Trophoblast cell (in vitro differentiated cells and primary cell): ENCODE data around the gene PRSS21.

Experiments used
- DNase-seq, 2 donors: peaks; one replicate each; pipeline ENCODE4 v3.0.0-alpha.2; 2016
- H2AFZ ChIP-seq: 2 replicates; pipeline ENCODE4 v1.6.1; 2013; ENCODE audit warnings: low read length, moderate library complexity, mild to moderate bottlenecking; ENCODE audit not compliant: insufficient read depth, poor library complexity
- H2AK5ac ChIP-seq: 2 replicates; pipeline ENCODE4 v1.6.1; 2013; ENCODE audit warnings: mild to moderate bottlenecking, low read length
- H2BK120ac ChIP-seq: 2 replicates; pipeline ENCODE4 v1.6.1; 2013; ENCODE audit warnings: low read length, mild to moderate bottlenecking, moderate library complexity; ENCODE audit not compliant: insufficient read depth, poor library complexity
- H2BK12ac ChIP-seq: 2 replicates; pipeline ENCODE4 v1.6.1; 2013; ENCODE audit warnings: mild to moderate bottlenecking, low read length, moderate library complexity
- H2BK5ac ChIP-seq: 2 replicates; pipeline ENCODE4 v1.6.1; 2013; ENCODE audit warnings: low read length, low read depth, moderate library complexity, mild to moderate bottlenecking; ENCODE audit not compliant: poor library complexity
- H3K14ac ChIP-seq: 2 replicates; pipeline ENCODE4 v1.6.1; 2013; ENCODE audit warnings: mild to moderate bottlenecking, low read length
- H3K18ac ChIP-seq: 2 replicates; pipeline ENCODE4 v1.6.1; 2013; ENCODE audit warnings: mild to moderate bottlenecking, low read length
- H3K23ac ChIP-seq: 2 replicates; pipeline ENCODE4 v1.6.1; 2013; ENCODE audit warnings: low read length
- H3K27ac ChIP-seq: 2 replicates; pipeline ENCODE4 v1.5.1; 2013; ENCODE audit warnings: low read depth, mild to moderate bottlenecking, inconsistent platforms, low read length, moderate library complexity
- H3K27me3 ChIP-seq: 2 replicates; pipeline ENCODE4 v1.6.1; 2013; ENCODE audit warnings: inconsistent platforms, mild to moderate bottlenecking, low read length, moderate library complexity; ENCODE audit not compliant: insufficient read depth
- H3K36me3 ChIP-seq, 2 experiments: 1 replicate in 1 of 2; 2 replicates in 1 of 2; pipeline ENCODE4 v1.6.1; 2013; ENCODE audit warnings: low read length in 2 of 2, mild to moderate bottlenecking in 2 of 2, moderate library complexity in 1 of 2; ENCODE audit not compliant: insufficient read depth in 2 of 2, control insufficient read depth in 1 of 2
- H3K4ac ChIP-seq: 2 replicates; pipeline ENCODE4 v1.6.1; 2013; ENCODE audit warnings: low read depth, mild to moderate bottlenecking, low read length, moderate library complexity
- H3K4me1 ChIP-seq, 2 experiments: 1 replicate in 1 of 2; 2 replicates in 1 of 2; pipeline ENCODE4 v1.6.1; 2013; ENCODE audit warnings: low read length in 2 of 2, mild to moderate bottlenecking in 2 of 2, moderate library complexity in 1 of 2; ENCODE audit not compliant: insufficient read depth in 2 of 2, control insufficient read depth in 1 of 2
- H3K4me2 ChIP-seq: 2 replicates; pipeline ENCODE4 v1.6.1; 2013; ENCODE audit warnings: inconsistent platforms, mild to moderate bottlenecking, low read length, moderate library complexity
- H3K4me3 ChIP-seq: 2 replicates; pipeline ENCODE4 v1.5.1; 2013; ENCODE audit warnings: mild to moderate bottlenecking, low read depth, low read length, inconsistent platforms
- H3K79me1 ChIP-seq: one replicate; pipeline ENCODE4 v1.6.1; 2013; ENCODE audit warnings: low read length
- H3K79me2 ChIP-seq: 2 replicates; pipeline ENCODE4 v1.6.1; 2013; ENCODE audit warnings: low read length, mild to moderate bottlenecking; ENCODE audit not compliant: control insufficient read depth, insufficient read depth, poor library complexity
- H3K9ac ChIP-seq: 2 replicates; pipeline ENCODE4 v1.6.1; 2013; ENCODE audit warnings: mild to moderate bottlenecking, low read length
- H3K9me3 ChIP-seq: 2 replicates; pipeline ENCODE4 v1.6.1; 2013; ENCODE audit warnings: low read depth, mild to moderate bottlenecking, control low read depth, inconsistent platforms, low read length; ENCODE audit not compliant: insufficient read depth
- H4K12ac ChIP-seq: 2 replicates; pipeline ENCODE4 v1.6.1; 2013; ENCODE audit warnings: low read depth, mild to moderate bottlenecking, low read length, moderate library complexity
- H4K8ac ChIP-seq: 2 replicates; pipeline ENCODE4 v1.6.1; 2013; ENCODE audit warnings: low read depth, mild to moderate bottlenecking, low read length, moderate library complexity
- H4K91ac ChIP-seq: one replicate; pipeline ENCODE4 v1.6.1; 2013; ENCODE audit warnings: low read depth, mild to moderate bottlenecking, low read length, moderate library complexity
- WGBS: extraction: QIAGEN DNeasy Blood & Tissue Kit; methylation state at CpG from one replicate; pipeline ENCODE4 v1.1.7; 2013; ENCODE audit warnings: missing lambda C conversion rate; ENCODE audit not compliant: insufficient read length, insufficient coverage; ENCODE audit errors: extremely low coverage; 5-methylcytosine and 5-hydroxymethylcytosine counted together

Gene PRSS21

GRCh38 chr16:2774161-2774891, 42.7 kb upstream of the PRSS21 start:
- H3K9me3 ChIP-seq, result peaks cover 2% of the 10 kb centered on the region
- no peak for DNase-seq
- no peak overlapping the region for H3K18ac ChIP-seq
- H2AFZ ChIP-seq, result no peak overlapping the region
- no peak overlapping the region for H2BK5ac ChIP-seq
- H3K4ac ChIP-seq, result no peak overlapping the region
- H4K91ac ChIP-seq, result no peak overlapping the region
- no peak overlapping the region for H2AK5ac ChIP-seq
- H3K27me3 ChIP-seq, result no peaks in the 10 kb centered on the region
- no CpG with 5 or more reads among the region's 7 CpGs for WGBS
- H2BK12ac ChIP-seq, result no peak overlapping the region
- H4K12ac ChIP-seq, result no peak overlapping the region
- H3K4me2 ChIP-seq, result no peak overlapping the region
- peaks cover 0 to 17% of the 10 kb centered on the region in 2 experiments for H3K4me1 ChIP-seq
- no peak overlapping the region for H4K8ac ChIP-seq
- H2BK120ac ChIP-seq, result no peak overlapping the region
- peaks cover 12% of the 10 kb centered on the region for H3K79me1 ChIP-seq
- no peak overlapping the region for H3K4me3 ChIP-seq
- peaks cover 52 to 56% of the 10 kb centered on the region in 2 experiments for H3K36me3 ChIP-seq
- no peak overlapping the region for H3K14ac ChIP-seq
- H3K27ac ChIP-seq, result no peak overlapping the region
- H3K23ac ChIP-seq, result no peak overlapping the region
- no peak overlapping the region for H3K9ac ChIP-seq
- H3K79me2 ChIP-seq, result peaks cover 14% of the 10 kb centered on the region

DNA sequence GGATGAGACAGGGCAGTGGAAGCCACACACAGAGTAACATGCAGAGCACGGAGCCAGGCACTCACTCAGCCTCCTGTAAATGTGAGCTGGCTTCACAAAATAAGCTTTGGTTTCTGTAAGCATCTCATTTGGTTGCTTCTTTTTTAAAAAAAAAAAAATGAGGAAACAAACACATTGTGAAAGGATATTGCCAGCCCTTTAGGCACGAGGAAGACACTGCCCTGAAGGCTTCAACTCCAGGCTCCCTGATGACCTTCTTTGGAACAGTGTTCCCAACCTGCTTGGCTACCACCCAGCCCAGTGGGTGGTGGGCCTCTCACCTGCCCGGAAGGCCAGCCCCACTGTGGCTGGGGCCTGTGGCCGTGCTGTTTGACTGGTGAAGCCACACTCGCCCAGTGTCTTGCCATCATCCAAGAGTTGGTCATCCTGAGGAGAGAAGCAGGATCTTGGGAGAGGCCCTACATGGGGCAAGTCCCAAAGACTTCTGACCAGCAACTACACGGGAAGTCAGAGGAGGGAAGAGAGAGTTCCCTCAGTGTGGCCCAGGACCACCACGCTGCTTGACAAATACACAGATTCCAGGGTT, 41.8 kb upstream of the PRSS21 start:
- no peaks in the 10 kb centered on the region for H3K27me3 ChIP-seq
- H3K9me3 ChIP-seq, result peaks cover 2% of the 10 kb centered on the region
- no peak overlapping the region for H3K23ac ChIP-seq
- no peak overlapping the region for H3K9ac ChIP-seq
- H3K36me3 ChIP-seq, result peaks cover 43 to 47% of the 10 kb centered on the region in 2 experiments
- H3K4me1 ChIP-seq, result peaks cover 0 to 17% of the 10 kb centered on the region in 2 experiments
- DNase-seq, result no peak
- H2BK12ac ChIP-seq, result no peak overlapping the region
- no peak overlapping the region for H2AFZ ChIP-seq
- H4K12ac ChIP-seq, result no peak overlapping the region
- H3K79me2 ChIP-seq, result peaks cover 14% of the 10 kb centered on the region
- H4K8ac ChIP-seq, result no peak overlapping the region
- H2AK5ac ChIP-seq, result no peak overlapping the region
- H2BK120ac ChIP-seq, result no peak overlapping the region
- no peak overlapping the region for H3K4me2 ChIP-seq
- no peak overlapping the region for H3K4ac ChIP-seq
- H3K4me3 ChIP-seq, result no peak overlapping the region
- H3K79me1 ChIP-seq, result peaks cover 12% of the 10 kb centered on the region
- H3K18ac ChIP-seq, result no peak overlapping the region
- no peak overlapping the region for H3K27ac ChIP-seq
- H3K14ac ChIP-seq, result no peak overlapping the region
- no peak overlapping the region for H4K91ac ChIP-seq
- H2BK5ac ChIP-seq, result no peak overlapping the region
- WGBS, result no CpG with 5 or more reads among the region's 7 CpGs

DNA sequence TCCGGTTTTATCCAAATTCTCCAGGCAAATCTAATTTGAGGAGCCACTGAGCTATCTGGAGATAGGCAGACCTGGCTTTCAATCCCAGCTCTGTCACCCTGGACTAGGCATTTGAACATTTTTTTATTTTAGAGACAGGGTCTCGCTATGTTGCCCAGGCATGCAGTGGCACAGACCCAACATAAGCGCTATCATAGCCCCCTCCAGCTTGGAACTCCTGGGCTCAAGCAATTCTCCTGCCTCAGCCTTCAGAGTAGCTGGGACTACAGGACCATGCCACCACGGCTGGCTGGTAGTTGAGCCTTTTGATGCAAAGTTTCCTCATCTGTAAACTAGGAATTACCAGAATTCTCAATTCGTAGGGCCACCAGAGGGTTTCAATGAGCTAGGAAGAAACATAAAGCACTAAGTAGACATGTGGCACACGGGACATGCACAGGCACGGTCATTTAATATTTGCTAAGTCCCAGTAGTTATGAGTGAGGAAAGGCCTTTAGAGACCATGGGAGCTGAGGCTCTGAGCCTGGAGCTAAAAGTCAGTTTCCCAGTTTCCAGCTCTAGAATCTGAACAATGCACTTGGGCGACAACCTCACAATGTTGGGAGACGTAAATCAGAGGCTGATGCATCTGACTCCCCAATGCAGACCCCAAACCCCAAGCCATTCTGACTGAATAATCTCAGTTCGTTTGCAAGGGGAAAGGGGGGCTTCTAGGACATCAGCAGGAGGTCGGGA, 41.1 kb upstream of the PRSS21 start:
- no peak overlapping the region for H3K23ac ChIP-seq
- WGBS, result no CpG with 5 or more reads among the region's 11 CpGs
- peaks cover 12% of the 10 kb centered on the region for H3K79me1 ChIP-seq
- H4K91ac ChIP-seq, result no peak overlapping the region
- no peak for DNase-seq
- H3K4me1 ChIP-seq, result peaks cover 0 to 17% of the 10 kb centered on the region in 2 experiments
- H3K4ac ChIP-seq, result peak overlapping the region; percentile 84
- peak overlapping the region; percentile 77 for H3K9ac ChIP-seq
- H2BK120ac ChIP-seq, result no peak overlapping the region
- H2BK5ac ChIP-seq, result no peak overlapping the region
- H3K9me3 ChIP-seq, result peaks cover 2% of the 10 kb centered on the region
- H4K12ac ChIP-seq, result no peak overlapping the region
- peak overlapping the region; percentile 73 for H3K4me2 ChIP-seq
- no peak overlapping the region for H2BK12ac ChIP-seq
- H2AK5ac ChIP-seq, result no peak overlapping the region
- H3K27me3 ChIP-seq, result no peaks in the 10 kb centered on the region
- peak overlapping the region; percentile 94 for H3K4me3 ChIP-seq
- no peak overlapping the region for H3K14ac ChIP-seq
- H3K79me2 ChIP-seq, result peaks cover 14% of the 10 kb centered on the region
- H3K27ac ChIP-seq, result no peak overlapping the region
- H3K18ac ChIP-seq, result no peak overlapping the region
- peaks cover 36 to 40% of the 10 kb centered on the region in 2 experiments for H3K36me3 ChIP-seq
- H2AFZ ChIP-seq, result no peak overlapping the region
- H4K8ac ChIP-seq, result no peak overlapping the region

GRCh38 chr16:2776500-2777139, 40.4 kb upstream of the PRSS21 start:
- Histone ChIP-seq H3K27me3 (no peaks in the 10 kb centered on the region), H2BK5ac (peak overlapping the region; percentile 47), H3K79me2 (peaks cover 14% of the 10 kb centered on the region), H3K4me2 (peak overlapping the region; percentile 73), H3K23ac (no peak overlapping the region), H2AK5ac (peak overlapping the region; percentile 26), H4K12ac (peak overlapping the region; percentile 76), H2BK120ac (peak overlapping the region; percentile 61), H4K91ac (peak overlapping the region; percentile 71), H4K8ac (peak overlapping the region; percentile 80), H3K4me3 (peak overlapping the region; percentile 94), H3K18ac (peak overlapping the region; percentile 46), H3K4ac (peak overlapping the region; percentile 84), H2AFZ (peak overlapping the region; percentile 63), H3K4me1 (peaks cover 0 to 17% of the 10 kb centered on the region in 2 experiments), H3K9me3 (peaks cover 2% of the 10 kb centered on the region), H3K36me3 (peaks cover 31 to 34% of the 10 kb centered on the region in 2 experiments), H2BK12ac (no peak overlapping the region), H3K79me1 (peaks cover 12% of the 10 kb centered on the region), H3K27ac (peak overlapping the region; percentile 4), H3K14ac (peak overlapping the region; percentile 86), H3K9ac (peak overlapping the region; percentile 77)
- peak; percentile 39 to 54 for DNase-seq
- WGBS, result no CpG with 5 or more reads among the region's 72 CpGs
